Hair follicular keratinocyte (primary cell): ENCODE results near the gene PHACTR1. TPM values are rescaled to one million over a fixed set of nuclear protein-coding genes. Genes with fewer than 3 reads are reported as not detected.

Experiments used
- total RNA-seq: library from RNA; depleted of rRNA; stranded (reverse); fragments of >200 nt; gene quantifications from 2 replicates; pipeline ENCODE4 v1.2.3, GENCODE V29; 2015

Gene PHACTR1
- total RNA-seq = 1.1 and 1.2 TPM in 2 replicates

GRCh38 chr6:12716298-12716916, at the start of gene PHACTR1:
Gene PHACTR1 (plus strand): TSS chr6:12716767.

GRCh38 chr6:13328076-13328874, 611.7 kb downstream of the PHACTR1 start, which contains the start of gene TBC1D7:
Gene TBC1D7 (minus strand): TSS chr6:13328537. CDS start chr6:13326898, 1,639 bp downstream.

